IPS DF 6.9 (cell line): Measurements from ENCODE around the gene TRIM24.

ENCODE experiments used
- DNase-seq: peaks from one replicate; pipeline ENCODE4 v3.0.0-alpha.2; 2013; ENCODE audit warnings: low read depth, low spot score
- H3K27ac ChIP-seq: one replicate; pipeline ENCODE4 v1.5.1; 2013; ENCODE audit warnings: low read length, control low read depth
- H3K27me3 ChIP-seq: 2 replicates; pipeline ENCODE4 v1.6.1; 2013; ENCODE audit warnings: mild to moderate bottlenecking, low read length; ENCODE audit not compliant: control insufficient read depth, insufficient read depth
- H3K36me3 ChIP-seq: 2 replicates; pipeline ENCODE4 v1.6.1; 2013; ENCODE audit warnings: low read length; ENCODE audit not compliant: control insufficient read depth, insufficient read depth
- H3K4me1 ChIP-seq: 2 replicates; pipeline ENCODE4 v1.6.1; 2013; ENCODE audit warnings: low read length; ENCODE audit not compliant: control insufficient read depth, insufficient read depth
- H3K4me3 ChIP-seq: 2 replicates; pipeline ENCODE4 v1.5.1; 2013; ENCODE audit warnings: mild to moderate bottlenecking, low read length
- H3K9me3 ChIP-seq: 2 replicates; pipeline ENCODE4 v1.6.1; 2013; ENCODE audit warnings: low read length, inconsistent platforms; ENCODE audit not compliant: control insufficient read depth, insufficient read depth
- WGBS: extraction: QIAGEN DNeasy Blood & Tissue Kit; methylation state at CpG from one replicate; pipeline ENCODE4 v1.1.7; 2013; ENCODE audit warnings: mixed read lengths, missing lambda C conversion rate; ENCODE audit not compliant: insufficient read length, insufficient coverage; 5-methylcytosine and 5-hydroxymethylcytosine counted together

Gene TRIM24

DNA sequence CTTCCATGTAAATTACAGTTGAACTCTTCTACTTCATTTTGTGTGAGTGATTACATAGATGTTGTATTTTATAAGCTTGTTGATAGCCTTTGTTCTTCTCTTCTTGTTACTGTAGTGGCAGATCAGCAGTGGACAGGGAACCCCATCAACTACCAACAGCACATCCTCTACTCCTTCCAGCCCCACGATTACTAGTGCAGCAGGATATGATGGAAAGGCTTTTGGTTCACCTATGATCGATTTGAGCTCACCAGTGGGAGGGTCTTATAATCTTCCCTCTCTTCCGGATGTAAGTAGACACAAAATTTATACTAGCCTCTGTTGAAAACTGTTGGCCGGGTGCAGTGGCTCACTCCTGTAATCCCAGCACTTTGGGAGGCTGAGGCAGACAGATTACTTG lies 110.7 kb downstream of the TRIM24 start:
- H3K4me3 ChIP-seq = no peak overlapping the region
- H3K9me3 ChIP-seq = no peaks in the 10 kb centered on the region
- peaks cover 14% of the 10 kb centered on the region; the same call in 1 of the 2 replicates for H3K36me3 ChIP-seq
- no peaks in the 10 kb centered on the region for H3K27me3 ChIP-seq
- H3K27ac ChIP-seq = no peak overlapping the region
- no peak for DNase-seq
- no CpG with 5 or more reads among the region's 4 CpGs for WGBS
- H3K4me1 ChIP-seq = no peaks in the 10 kb centered on the region

GRCh38 chr7:138573741-138574140 lies 113.7 kb downstream of the TRIM24 start:
- Histone ChIP-seq H3K9me3 (no peaks in the 10 kb centered on the region), H3K4me3 (no peak overlapping the region), H3K36me3 (peaks cover 13% of the 10 kb centered on the region; the same call in 1 of the 2 replicates), H3K4me1 (no peaks in the 10 kb centered on the region), H3K27me3 (no peaks in the 10 kb centered on the region), H3K27ac (no peak overlapping the region)
- DNase-seq = no peak
- no CpG with 5 or more reads among the region's 4 CpGs for WGBS

- H3K27ac ChIP-seq = no peak overlapping the region
- DNase-seq = no peak
- no CpG with 5 or more reads among the region's 5 CpGs for WGBS
- H3K4me1 ChIP-seq = no peaks in the 10 kb centered on the region
- no peaks in the 10 kb centered on the region for H3K9me3 ChIP-seq
- H3K4me3 ChIP-seq = no peak overlapping the region
- H3K27me3 ChIP-seq = no peaks in the 10 kb centered on the region
- peaks cover 20% of the 10 kb centered on the region; the same call in 1 of the 2 replicates for H3K36me3 ChIP-seq
Measured at GRCh38 chr7:138575897-138576428, 115.9 kb downstream of the TRIM24 start.

DNA sequence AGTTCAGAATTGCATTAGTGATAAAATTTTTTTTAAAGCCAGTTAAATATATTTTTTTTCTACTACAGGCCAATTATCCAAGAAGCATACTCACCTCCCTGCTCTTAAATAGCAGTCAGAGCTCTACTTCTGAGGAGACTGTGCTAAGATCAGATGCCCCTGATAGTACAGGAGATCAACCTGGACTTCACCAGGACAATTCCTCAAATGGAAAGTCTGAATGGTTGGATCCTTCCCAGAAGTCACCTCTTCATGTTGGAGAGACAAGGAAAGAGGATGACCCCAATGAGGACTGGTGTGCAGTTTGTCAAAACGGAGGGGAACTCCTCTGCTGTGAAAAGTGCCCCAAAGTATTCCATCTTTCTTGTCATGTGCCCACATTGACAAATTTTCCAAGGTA lies 119.1 kb downstream of the TRIM24 start:
- WGBS = no CpG with 5 or more reads among the region's 1 CpG

GRCh38 chr7:138579671-138580070 lies 119.6 kb downstream of the TRIM24 start:
- Histone ChIP-seq H3K4me1 (no peaks in the 10 kb centered on the region), H3K36me3 (peaks cover 22% of the 10 kb centered on the region; the same call in 1 of the 2 replicates), H3K27ac (no peak overlapping the region), H3K9me3 (no peaks in the 10 kb centered on the region), H3K4me3 (no peak overlapping the region), H3K27me3 (no peaks in the 10 kb centered on the region)
- no CpG with 5 or more reads among the region's 3 CpGs for WGBS
- no peak for DNase-seq

More for the DNA sequence above, 119.1 kb downstream of the TRIM24 start:
- Histone ChIP-seq H3K9me3 (no peaks in the 10 kb centered on the region), H3K4me1 (no peaks in the 10 kb centered on the region), H3K27ac (no peak overlapping the region), H3K4me3 (no peak overlapping the region), H3K27me3 (no peaks in the 10 kb centered on the region), H3K36me3 (peaks cover 22% of the 10 kb centered on the region; the same call in 1 of the 2 replicates)
- DNase-seq = no peak

DNA sequence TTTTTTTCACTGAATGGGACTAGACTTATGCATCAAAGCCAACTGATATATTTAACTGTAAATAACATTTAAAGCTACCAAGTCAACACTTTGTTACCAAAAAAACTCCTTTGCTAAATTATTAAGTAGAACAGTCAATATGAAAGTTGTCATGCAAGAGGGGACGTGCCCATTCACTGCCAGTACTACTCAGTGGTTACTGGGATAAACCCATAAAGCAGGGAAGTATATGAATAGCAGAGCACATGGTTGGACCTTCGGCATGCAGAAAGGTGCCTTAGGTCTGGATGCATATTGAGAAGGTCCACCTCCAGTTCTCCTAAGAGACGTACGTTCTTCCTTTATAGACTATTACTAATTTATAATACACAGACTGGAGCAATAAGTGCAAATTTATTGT lies 121.0 kb downstream of the TRIM24 start:
- no peak overlapping the region for H3K27ac ChIP-seq
- DNase-seq = no peak
- no peaks in the 10 kb centered on the region for H3K4me1 ChIP-seq
- H3K27me3 ChIP-seq = no peaks in the 10 kb centered on the region
- no CpG with 5 or more reads among the region's 4 CpGs for WGBS
- no peaks in the 10 kb centered on the region for H3K9me3 ChIP-seq
- H3K4me3 ChIP-seq = no peak overlapping the region
- peaks cover 24% of the 10 kb centered on the region; the same call in 1 of the 2 replicates for H3K36me3 ChIP-seq

DNA sequence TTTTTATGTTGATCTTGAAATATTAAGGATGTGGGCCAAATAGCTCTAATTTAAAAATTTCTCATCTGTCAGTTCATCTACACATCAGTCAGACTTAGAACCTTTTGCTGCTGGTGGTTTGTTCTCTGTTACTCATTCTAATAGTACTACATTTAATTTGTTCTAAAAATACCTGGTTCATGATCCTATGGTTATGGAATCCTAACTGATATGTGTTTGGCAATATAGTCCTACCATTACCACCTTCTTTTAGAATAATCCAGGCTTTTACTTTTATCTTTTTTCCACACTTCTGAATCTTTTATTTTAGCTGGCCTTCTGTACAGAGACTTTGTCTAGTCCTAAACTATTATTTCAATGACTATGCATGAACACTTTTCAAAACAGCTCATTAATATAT lies 124.2 kb downstream of the TRIM24 start:
- H3K9me3 ChIP-seq = no peaks in the 10 kb centered on the region
- H3K4me3 ChIP-seq = no peak overlapping the region
- H3K4me1 ChIP-seq = no peaks in the 10 kb centered on the region; the same call in 1 of the 2 replicates
- H3K27ac ChIP-seq = no peak overlapping the region
- no peaks in the 10 kb centered on the region for H3K27me3 ChIP-seq
- H3K36me3 ChIP-seq = peaks cover 17% of the 10 kb centered on the region; the same call in 1 of the 2 replicates
- no peak for DNase-seq

GRCh38 chr7:138584696-138585095 lies 124.6 kb downstream of the TRIM24 start:
- no peaks in the 10 kb centered on the region; the same call in 1 of the 2 replicates for H3K4me1 ChIP-seq
- DNase-seq = no peak
- WGBS = no CpG with 5 or more reads among the region's 4 CpGs
- no peak overlapping the region for H3K27ac ChIP-seq
- H3K9me3 ChIP-seq = no peaks in the 10 kb centered on the region
- no peaks in the 10 kb centered on the region for H3K27me3 ChIP-seq
- peaks cover 14% of the 10 kb centered on the region; the same call in 1 of the 2 replicates for H3K36me3 ChIP-seq
- no peak overlapping the region for H3K4me3 ChIP-seq

DNA sequence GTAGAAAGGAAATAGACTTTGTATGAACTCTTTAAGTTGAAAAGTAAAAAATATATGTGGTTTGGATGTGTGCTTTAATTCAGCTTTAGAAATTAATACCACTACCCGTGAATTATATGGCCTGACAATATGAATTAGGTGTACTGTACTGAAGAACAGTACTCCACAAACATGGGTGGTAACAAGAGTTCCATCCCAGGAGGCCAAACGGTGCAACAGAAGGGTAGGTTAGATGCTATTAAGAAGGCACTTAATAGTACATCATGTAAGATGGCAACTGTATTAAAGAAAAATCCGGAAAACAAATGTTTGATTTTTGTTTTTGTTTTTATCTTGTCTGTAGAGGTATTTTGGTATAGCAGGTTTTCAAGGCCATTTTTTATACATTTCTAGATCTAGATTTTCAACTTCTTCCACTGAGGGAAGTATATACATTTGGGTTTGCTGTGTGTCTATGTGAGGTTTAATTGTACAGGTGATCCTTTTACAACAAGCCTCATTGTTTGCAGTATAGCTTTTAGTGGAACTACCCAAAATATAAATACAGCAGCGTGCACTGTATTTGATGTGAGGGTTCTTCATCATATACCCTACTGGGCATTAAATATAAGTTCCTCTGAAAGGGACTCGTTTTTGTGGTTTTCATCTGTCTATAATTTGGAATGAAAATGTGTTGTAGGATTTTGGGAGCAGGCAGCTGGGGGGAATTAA lies 125.4 kb downstream of the TRIM24 start:
- H3K9me3 ChIP-seq = no peaks in the 10 kb centered on the region
- H3K27ac ChIP-seq = no peak overlapping the region
- DNase-seq = no peak
- H3K4me3 ChIP-seq = no peak overlapping the region
- H3K36me3 ChIP-seq = peaks cover 8% of the 10 kb centered on the region; the same call in 1 of the 2 replicates
- no CpG with 5 or more reads among the region's 5 CpGs for WGBS
- H3K27me3 ChIP-seq = no peaks in the 10 kb centered on the region
- H3K4me1 ChIP-seq = no peaks in the 10 kb centered on the region; the same call in 1 of the 2 replicates

DNA sequence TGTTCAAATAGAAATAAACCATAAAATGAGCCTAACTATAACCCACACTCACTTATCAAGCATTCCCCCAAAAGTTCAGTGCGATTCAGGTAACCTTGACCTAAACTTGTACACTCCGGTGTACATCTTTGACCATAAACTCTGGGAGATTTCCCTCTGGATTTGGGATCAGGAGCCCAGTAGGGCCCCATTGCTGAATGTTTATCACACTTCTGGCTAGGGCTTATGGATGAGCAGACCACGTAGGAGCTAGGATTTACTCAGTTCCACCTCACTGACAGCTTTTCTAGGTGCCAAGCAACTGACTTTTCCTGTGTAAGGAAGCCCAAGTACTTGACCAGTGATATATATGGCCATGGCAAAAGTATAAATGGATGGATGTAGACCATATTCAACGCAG lies 127.4 kb downstream of the TRIM24 start:
- no peak overlapping the region for H3K4me3 ChIP-seq
- no peaks in the 10 kb centered on the region; the same call in 1 of the 2 replicates for H3K4me1 ChIP-seq
- H3K36me3 ChIP-seq = peaks cover 5% of the 10 kb centered on the region; the same call in 1 of the 2 replicates
- no peak for DNase-seq
- H3K27ac ChIP-seq = no peak overlapping the region
- no CpG with 5 or more reads among the region's 4 CpGs for WGBS
- H3K27me3 ChIP-seq = no peaks in the 10 kb centered on the region
- no peaks in the 10 kb centered on the region for H3K9me3 ChIP-seq
